K562 (cell line): ENCODE results near the gene PPP1R3C. TPM values are rescaled to one million over a fixed set of nuclear protein-coding genes. Genes with fewer than 3 reads are reported as not detected.

Experiments
- BACH1 ChIP-seq: fragments of 200-800 bp; sonication (Bioruptor generic); IDR thresholded peaks from 2 replicates; pipeline ENCODE4 v1.6.1; 2016; ENCODE audit warnings: missing genetic modification characterization, missing compliant biosample characterization
- CREM ChIP-seq: IDR thresholded peaks from 2 replicates; pipeline ENCODE4 v1.6.1; 2014; ENCODE audit warnings: antibody characterized with exemption, low read depth
- DIDO1 ChIP-seq: fragments of 450-650 bp; IDR thresholded peaks from 2 replicates; pipeline ENCODE4 v1.6.1; 2016; ENCODE audit warnings: low read depth, missing biosample characterization, missing genetic modification characterization
- DPF2 ChIP-seq: fragments of 450-650 bp; IDR thresholded peaks from 2 replicates; pipeline ENCODE4 v1.6.1; 2016
- MEIS2 ChIP-seq: fragments of 450-650 bp; IDR thresholded peaks from 2 replicates; pipeline ENCODE4 v1.6.1; 2014; ENCODE audit warnings: mild to moderate bottlenecking; ENCODE audit not compliant: partially characterized antibody
- PRMT5 ChIP-seq: sonication (generic); formaldehyde crosslinking; IDR thresholded peaks from 2 replicates; pipeline ENCODE4 v1.5.0; 2020; ENCODE audit warnings: missing genetic modification reagents
- SFPQ ChIP-seq: fragments of 200-400 bp; formaldehyde crosslinking; IDR thresholded peaks from 2 replicates; pipeline ENCODE4 v1.6.1; 2017; ENCODE audit warnings: mild to moderate bottlenecking, low read depth, low read length, moderate library complexity
- SMARCE1 ChIP-seq: fragments of 450-650 bp; IDR thresholded peaks from 2 replicates; pipeline ENCODE4 v1.7.1; 2016; ENCODE audit warnings: mild to moderate bottlenecking
- TBP ChIP-seq: optimal IDR thresholded peaks from 2 replicates; pipeline ENCODE3; 2011; ENCODE audit warnings: low read depth, low read length, improper control_type of control experiment
- ZNF197 ChIP-seq: fragments of 200-800 bp; sonication (Bioruptor generic); IDR thresholded peaks from 2 replicates; pipeline ENCODE4 v1.6.1; 2016; ENCODE audit warnings: low read depth, missing genetic modification characterization, missing compliant biosample characterization
- ZNF232 ChIP-seq: sonication (generic); formaldehyde crosslinking; IDR thresholded peaks from 2 replicates; pipeline ENCODE4 v1.8.0; 2022; ENCODE audit warnings: mild to moderate bottlenecking, missing genetic modification reagents
- ZNF592 ChIP-seq: fragments of 450-650 bp; IDR thresholded peaks from 2 replicates; pipeline ENCODE4 v1.6.1; 2017; ENCODE audit warnings: antibody characterized with exemption, mild to moderate bottlenecking
- ZNF644 ChIP-seq: fragments of 200-800 bp; sonication (Bioruptor generic); IDR thresholded peaks from 2 replicates; pipeline ENCODE4 v1.6.1; 2016; ENCODE audit warnings: low read depth, missing genetic modification characterization, missing compliant biosample characterization
- polyA plus RNA-seq, 8 experiments: library from polyadenylated mRNA; depleted of rRNA in 4 of 8; stranded (reverse) in 5 of 8; unstranded in 3 of 8; fragments of >200 nt; fragmentation: Nextera tagmentation in 2 of 8; fragmentation: Illumina TruSeq in 1 of 8; extraction: Ambion mirVana in 2 of 8; extraction: Trizol in 1 of 8; gene quantifications; 2 replicates each; pipeline versions ENCODE4 v1.2.1 to v1.2.3, GENCODE V29; 2011 to 2014; ENCODE audit warnings: inconsistent platforms in 1 of 8, missing spikeins in 1 of 8
- total RNA-seq, 7 experiments: library from RNA; depleted of rRNA in 6 of 7; stranded (reverse); fragments of >200 nt in 6 of 7; fragmentation: Illumina TruSeq in 2 of 7; extraction: Trizol in 2 of 7; gene quantifications; 2 replicates each; pipeline versions ENCODE4 v1.2.1 to v1.2.3, GENCODE V29; 2011 to 2021; ENCODE audit warnings: low replicate concordance in 1 of 7

PPP1R3C gene
- total and polyA plus RNA-seq, 9 of the 15 experiments (the other 6 are each of a cell fraction or from before 2014, with no cell fraction given) = 0.06 to 0.24 (median 0.12) TPM; not detected in 3

GRCh38 chr10:91629715-91630549, 2.9 kb downstream of the PPP1R3C start (continued):
- TF ChIP-seq ZNF592 = 0 out of 2 replicates have a peak, but pooled peaks have one; percentile 42
- peak; percentile 39; the same call in 1 of the 2 replicates for TF ChIP-seq CREM
- TF ChIP-seq SMARCE1 = peak; percentile 47; the same call in 1 of the 2 replicates
- TF ChIP-seq PRMT5 = no peak
- TF ChIP-seq SFPQ = no peak
- TF ChIP-seq DPF2 = peak; percentile 68; the same call in 1 of the 2 replicates
- TF ChIP-seq TBP = peak; percentile 40
- 0 out of 2 replicates have a peak, but pooled peaks have one; percentile 25 for TF ChIP-seq ZNF644 (tag)
- TF ChIP-seq DIDO1 (tag) = no peak
- TF ChIP-seq ZNF232 (CRISPR knock-in tag) = no peak
- TF ChIP-seq ZNF197 (CRISPR knock-in tag) = peak; percentile 22; the same call in 1 of the 2 replicates
- TF ChIP-seq BACH1 (tag) = peak; percentile 63; the same call in 1 of the 2 replicates
- TF ChIP-seq MEIS2 = peak; percentile 82
